H1 (cell line): Measurements from ENCODE around the gene C2orf92. TPM values are rescaled to one million over a fixed set of nuclear protein-coding genes. Genes with fewer than 3 reads are reported as not detected.

ENCODE experiments used
- CTCF ChIA-PET: fragments of 300-600 bp; sonication (Branson Sonifier 250); formaldehyde crosslinking; loops from one replicate; lab custom pipeline; 2021; ENCODE audit not compliant: partially characterized antibody; lab: Charles Lee
- POLR2A ChIA-PET: fragments of 300-600 bp; sonication (Branson Sonifier 250); formaldehyde crosslinking; loops from one replicate; lab custom pipeline; 2021; ENCODE audit warnings: inconsistent platforms; ENCODE audit not compliant: partially characterized antibody; lab: Charles Lee
- DNase-seq, 2 experiments: peaks; one replicate each; pipeline versions ENCODE4 v3.0.0 to v3.0.0-alpha.2; 2010 to 2022; ENCODE audit warnings: low spot score in 2 of 2, low read depth in 1 of 2, mixed read lengths in 1 of 2
- FAIRE-seq: peaks from 2 replicates; lab custom pipeline; 2011; peaks lifted over from hg19 to GRCh38; lab: Jason Lieb, UNC
- H2AFZ ChIP-seq: 2 replicates; pipeline ENCODE4 v1.8.1; 2012; ENCODE audit warnings: low read length, inconsistent platforms
- H2AK5ac ChIP-seq: 2 replicates; pipeline ENCODE4 v1.6.1; 2013; ENCODE audit warnings: low read depth, low read length
- H2BK120ac ChIP-seq: replicated peaks from 2 replicates; pipeline ENCODE3; 2013; ENCODE audit warnings: low read depth, low read length, inconsistent platforms
- H2BK12ac ChIP-seq: 2 replicates; pipeline ENCODE4 v1.6.1; 2013; ENCODE audit warnings: low read depth, low read length
- H2BK15ac ChIP-seq: 2 replicates; pipeline ENCODE4 v1.6.1; 2013; ENCODE audit warnings: low read length
- H2BK20ac ChIP-seq: 2 replicates; pipeline ENCODE4 v1.6.1; 2013; ENCODE audit warnings: low read length
- H2BK5ac ChIP-seq: 2 replicates; pipeline ENCODE4 v1.6.1; 2013; ENCODE audit warnings: low read depth, low read length
- H3K14ac ChIP-seq: 2 replicates; pipeline ENCODE4 v1.6.1; 2013; ENCODE audit warnings: inconsistent platforms; ENCODE audit not compliant: insufficient read length
- H3K18ac ChIP-seq: 2 replicates; pipeline ENCODE4 v1.6.1; 2013; ENCODE audit warnings: low read length; ENCODE audit errors: extremely low read depth
- H3K23ac ChIP-seq: 2 replicates; pipeline ENCODE4 v1.6.1; 2013; ENCODE audit warnings: inconsistent platforms; ENCODE audit not compliant: insufficient read length
- H3K23me2 ChIP-seq: 2 replicates; pipeline ENCODE4 v1.6.1; 2013; ENCODE audit warnings: low read depth, low read length
- H3K27ac ChIP-seq: 2 replicates; pipeline ENCODE4 v1.6.1; 2011; ENCODE audit warnings: low read depth, low read length, inconsistent platforms
- H3K27me3 ChIP-seq, 4 experiments: replicated peaks in 1 of 4; 1 replicate in 1 of 4; 2 replicates in 3 of 4; pipeline versions ENCODE4 v1.6.1 to v1.8.1; 2011 to 2013; ENCODE audit warnings: low read length in 3 of 4, mild to moderate bottlenecking in 3 of 4, inconsistent platforms in 2 of 4, mixed read lengths in 2 of 4, moderate library complexity in 1 of 4; ENCODE audit not compliant: control insufficient read depth in 3 of 4, insufficient read depth in 3 of 4; ENCODE audit errors: extremely low read depth in 1 of 4
- H3K36me3 ChIP-seq, 4 experiments: 2 replicates each; pipeline versions ENCODE4 v1.6.1 to v1.8.1; 2011 to 2013; ENCODE audit warnings: mild to moderate bottlenecking in 4 of 4, low read length in 3 of 4, moderate library complexity in 2 of 4, control low read depth in 1 of 4, inconsistent platforms in 1 of 4; ENCODE audit not compliant: insufficient read depth in 4 of 4, control insufficient read depth in 2 of 4
- H3K4ac ChIP-seq: replicated peaks from 2 replicates; pipeline ENCODE3; 2013; ENCODE audit warnings: low read length, low read depth, mixed read lengths, inconsistent platforms; ENCODE audit not compliant: insufficient read length
- H3K4me1 ChIP-seq, 4 experiments: replicated peaks in 1 of 4; 1 replicate in 1 of 4; 2 replicates in 3 of 4; pipeline versions ENCODE4 v1.6.1 to v1.8.1; 2011 to 2013; ENCODE audit warnings: low read length in 3 of 4, inconsistent platforms in 2 of 4, mixed read lengths in 1 of 4; ENCODE audit not compliant: insufficient read depth in 4 of 4, control insufficient read depth in 3 of 4
- H3K4me2 ChIP-seq, 2 experiments: 2 replicates each; pipeline versions ENCODE4 v1.6.1 to v1.8.1; 2011 to 2013; ENCODE audit warnings: low read depth in 2 of 2, low read length in 2 of 2, control low read depth in 1 of 2, inconsistent platforms in 1 of 2, mild to moderate bottlenecking in 1 of 2; ENCODE audit not compliant: insufficient read depth in 1 of 2
- H3K4me3 ChIP-seq, 4 experiments: fragments of 200-600, 300-600 bp in 1 of 4; sonication (generic), shearing (Covaris generic), sonication (Bioruptor Twin) in 1 of 4; 2 replicates each; pipeline versions ENCODE4 v1.5.1 to v1.8.1; 2011 to 2016; ENCODE audit warnings: low read length in 4 of 4, low read depth in 3 of 4, control low read depth in 2 of 4, inconsistent platforms in 2 of 4, mild to moderate bottlenecking in 2 of 4, mixed read lengths in 1 of 4, moderate library complexity in 1 of 4; ENCODE audit not compliant: insufficient read depth in 2 of 4; ENCODE audit errors: extremely low read depth in 1 of 4
- H3K56ac ChIP-seq: replicated peaks from 2 replicates; pipeline ENCODE3; 2013; ENCODE audit warnings: low read depth, mild to moderate bottlenecking, mixed read lengths, low read length, inconsistent platforms; ENCODE audit not compliant: insufficient read length
- H3K79me1 ChIP-seq: 2 replicates; pipeline ENCODE4 v1.6.1; 2013; ENCODE audit warnings: low read depth, low read length, control low read depth
- H3K79me2 ChIP-seq, 2 experiments: 2 replicates each; pipeline versions ENCODE4 v1.6.1 to v1.8.1; 2012 to 2013; ENCODE audit warnings: low read length in 2 of 2, mild to moderate bottlenecking in 2 of 2, inconsistent platforms in 1 of 2; ENCODE audit not compliant: insufficient read depth in 2 of 2, control insufficient read depth in 1 of 2
- H3K9ac ChIP-seq, 4 experiments: replicated peaks in 1 of 4; 1 replicate in 1 of 4; 2 replicates in 3 of 4; pipeline versions ENCODE4 v1.6.1 to v1.8.1; 2011 to 2013; ENCODE audit warnings: low read depth in 3 of 4, low read length in 3 of 4, control low read depth in 2 of 4, mild to moderate bottlenecking in 2 of 4, moderate library complexity in 2 of 4, inconsistent platforms in 1 of 4; ENCODE audit errors: extremely low read depth in 1 of 4
- H3K9me3 ChIP-seq, 2 experiments: 2 replicates each; pipeline versions ENCODE4 v1.6.1 to v1.8.1; 2012 to 2013; ENCODE audit warnings: mild to moderate bottlenecking in 2 of 2, moderate library complexity in 2 of 2, control low read depth in 1 of 2, inconsistent platforms in 1 of 2, low read depth in 1 of 2, low read length in 1 of 2, mixed read lengths in 1 of 2; ENCODE audit not compliant: insufficient read depth in 2 of 2
- H4K20me1 ChIP-seq, 2 experiments: replicated peaks in 1 of 2; 2 replicates each; pipeline versions ENCODE3 to v1.8.1; 2011 to 2013; ENCODE audit warnings: inconsistent platforms in 2 of 2, low read length in 2 of 2, mild to moderate bottlenecking in 1 of 2; ENCODE audit not compliant: insufficient read depth in 2 of 2, control insufficient read depth in 1 of 2
- H4K5ac ChIP-seq: 2 replicates; pipeline ENCODE4 v1.6.1; 2013; ENCODE audit warnings: low read length, low read depth, mixed read lengths, inconsistent platforms; ENCODE audit not compliant: insufficient read length
- H4K8ac ChIP-seq: 2 replicates; pipeline ENCODE4 v1.8.0; 2013; ENCODE audit warnings: mild to moderate bottlenecking, moderate library complexity, low read length, inconsistent platforms; ENCODE audit not compliant: insufficient read depth; ENCODE audit errors: extremely low read depth
- H4K91ac ChIP-seq: replicated peaks from 2 replicates; pipeline ENCODE3; 2013; ENCODE audit warnings: low read length, mixed read lengths, inconsistent platforms; ENCODE audit not compliant: insufficient read length
- ASH2L ChIP-seq: fragments of 200-600, 300-600 bp; sonication (generic); IDR thresholded peaks from one replicate; pipeline ENCODE4 v1.7.1; 2017; ENCODE audit warnings: low read length
- BCL11A ChIP-seq, 2 experiments: IDR thresholded peaks; one replicate each; pipeline ENCODE4 v1.6.1; 2011; ENCODE audit warnings: low read depth in 2 of 2, low read length in 2 of 2, mild to moderate bottlenecking in 2 of 2
- CBX5 ChIP-seq: fragments of 300-800, 300-1000 bp; sonication (generic); IDR thresholded peaks from 2 replicates; pipeline ENCODE4 v1.7.1; 2016; ENCODE audit warnings: antibody characterized with exemption, low read length, low read depth
- EGR1 ChIP-seq: IDR thresholded peaks from 2 replicates; pipeline ENCODE4 v1.6.1; 2011; ENCODE audit warnings: low read depth, low read length, borderline replicate concordance
- JUN ChIP-seq: IDR thresholded peaks from 2 replicates; pipeline ENCODE4 v1.6.1; 2011; ENCODE audit warnings: low read depth, mild to moderate bottlenecking, improper control_type of control experiment, low read length
- JUND ChIP-seq: IDR thresholded peaks from 2 replicates; pipeline ENCODE4 v1.6.1; 2011; ENCODE audit warnings: mild to moderate bottlenecking, improper control_type of control experiment, low read length
- KDM1A ChIP-seq: fragments of 200-600, 300-600 bp; sonication (generic); IDR thresholded peaks from 2 replicates; pipeline ENCODE4 v1.7.1; 2016; ENCODE audit warnings: mild to moderate bottlenecking, low read length, borderline replicate concordance
- NRF1 ChIP-seq: IDR thresholded peaks from 2 replicates; pipeline ENCODE4 v1.6.1; 2011; ENCODE audit warnings: mild to moderate bottlenecking, low read depth, low read length, improper control_type of control experiment
- PHF8 ChIP-seq: fragments of 200-600 bp; sonication (generic); conservative IDR thresholded peaks from 2 replicates; pipeline ENCODE4 v1.7.1; 2012; ENCODE audit warnings: low read depth, mild to moderate bottlenecking, inconsistent platforms, low read length, moderate library complexity
- SAP30 ChIP-seq: fragments of 300-600 bp; sonication (generic); IDR thresholded peaks from 2 replicates; pipeline ENCODE4 v1.7.1; 2012; ENCODE audit warnings: low read length, moderate library complexity, mild to moderate bottlenecking, inconsistent platforms; ENCODE audit not compliant: insufficient read depth, insufficient replicate concordance
- SP2 ChIP-seq: IDR thresholded peaks from 2 replicates; pipeline ENCODE4 v1.6.1; 2012; ENCODE audit warnings: mild to moderate bottlenecking, low read length, inconsistent platforms
- SUZ12 ChIP-seq: fragments of 200-600 bp; sonication (generic); IDR thresholded peaks from 2 replicates; pipeline ENCODE4 v1.6.1; 2012; ENCODE audit warnings: mild to moderate bottlenecking, inconsistent platforms, low read length, moderate library complexity, mixed read lengths
- TBP ChIP-seq: IDR thresholded peaks from 2 replicates; pipeline ENCODE4 v1.6.1; 2011; ENCODE audit warnings: low read depth, low read length, improper control_type of control experiment
- WGBS, 2 experiments: shearing (Covaris generic) in 1 of 2; methylation state at CpG; one replicate each; pipeline versions ENCODE4 v1.1.6 to v1.1.7; 2013 to 2015; ENCODE audit warnings: low lambda C conversion rate in 2 of 2, mixed read lengths in 2 of 2, inconsistent platforms in 1 of 2, low coverage in 1 of 2, missing lambda C conversion rate in 1 of 2; ENCODE audit not compliant: insufficient replicate concordance in 2 of 2, insufficient coverage in 1 of 2, insufficient read length in 1 of 2; ENCODE audit errors: extremely low coverage in 1 of 2, missing lambda C conversion rate in 1 of 2; 5-methylcytosine and 5-hydroxymethylcytosine counted together
- polyA plus RNA-seq, 7 experiments: library from polyadenylated mRNA; depleted of rRNA in 3 of 7; stranded (reverse) in 5 of 7; unstranded in 2 of 7; fragments of >200 nt in 5 of 7; fragments of 200-250 nt in 2 of 7; gene quantifications; 1 replicate in 5 of 7; 2 replicates in 1 of 7; 4 replicates in 1 of 7; pipeline versions ENCODE4 v1.2.1 to v1.2.3, GENCODE V29; 2011 to 2013; ENCODE audit warnings: missing spikeins in 2 of 7, mixed read lengths in 2 of 7
- total RNA-seq: library from RNA; stranded (reverse); fragmentation: NEBNext Ultra II Directional; extraction: Animal tissue kit (Norgen Biotek cat#: 25700); gene quantifications from 2 replicates; pipeline ENCODE4 v1.2.1, GENCODE V29; 2021

Gene C2orf92
- total and polyA plus RNA-seq, 2 of the 8 experiments (the other 6 are each of a cell fraction or from before 2014, with no cell fraction given): 2.3 to 3.7 TPM

GRCh38 chr2:97718942-97719341, 49.4 kb downstream of the C2orf92 start:
- no peak overlapping the region for H2BK20ac ChIP-seq
- TF ChIP-seq JUN: no peak
- no peak for TF ChIP-seq EGR1
- no peak for TF ChIP-seq JUND
- TF ChIP-seq SUZ12: no peak
- no peak for TF ChIP-seq CBX5
- TF ChIP-seq ASH2L: no peak
- TF ChIP-seq SAP30: no peak
- TF ChIP-seq BCL11A (IDR thresholded peaks at IDR 0.05; ENCODE audit: low read depth in 2 of 2, low read length in 2 of 2): no peak
- no peak for TF ChIP-seq SP2
- TF ChIP-seq NRF1: no peak
- TF ChIP-seq KDM1A: no peak
- TF ChIP-seq TBP: no peak
- TF ChIP-seq PHF8: no peak

More at GRCh38 chr2:97718942-97719341, 49.4 kb downstream of the C2orf92 start:
- Histone ChIP-seq H3K23ac (no peak overlapping the region), H3K14ac (no peak overlapping the region), H3K27me3 (no peaks in the 10 kb centered on the region), H3K4me1 (peaks cover 2 to 13% (median 3%) of the 10 kb centered on the region in 4 experiments; a peak in 6 of 7 replicates), H3K4me3 (no peak overlapping the region), H3K4ac (no peak overlapping the region), H4K8ac (peak overlapping the region; percentile 68; the same call in 1 of the 2 replicates), H2BK120ac (no peak overlapping the region), H2AFZ (no peak overlapping the region), H3K4me2 (no peak overlapping the region), H3K9ac (no peak overlapping the region), H3K56ac (peak overlapping the region; percentile 3), H3K18ac (no peak overlapping the region), H2BK5ac (no peak overlapping the region), H4K20me1 (no peaks in the 10 kb centered on the region), H4K5ac (no peak overlapping the region), H3K36me3 (no peaks in the 10 kb centered on the region), H3K9me3 (no peaks in the 10 kb centered on the region), H3K23me2 (no peaks in the 10 kb centered on the region), H2BK12ac (0 out of 2 replicates have a peak overlapping the region, but pooled peaks have one; percentile 60), H3K79me2 (no peaks in the 10 kb centered on the region), H2AK5ac (no peak overlapping the region), H3K79me1 (no peaks in the 10 kb centered on the region), H2BK15ac (no peak overlapping the region), H4K91ac (no peak overlapping the region), H3K27ac (no peak overlapping the region)
- CTCF ChIA-PET: interaction anchor here (1.3 to 13.6 kb wide), 5 partner anchors 9 to 30 kb away, joined by 3 to 202 read pairs (median 9); no protein-coding TSS in a partner anchor
- FAIRE-seq (no peak), DNase-seq (no peak)
- POLR2A ChIA-PET: no interaction called here
- WGBS, 2 experiments: 73% methylated on average over 3 of the region's 3 CpGs; no CpG with 5 or more reads in 1 of the 2 experiments
